ENCODE data around the gene CLDN12. TPM values are rescaled to one million over a fixed set of nuclear protein-coding genes. Genes with fewer than 3 reads are reported as not detected.

CLDN12 gene
- polyA plus RNA-seq, 3 donors = 0.32 to 0.99 (median 0.60) TPM

DNA sequence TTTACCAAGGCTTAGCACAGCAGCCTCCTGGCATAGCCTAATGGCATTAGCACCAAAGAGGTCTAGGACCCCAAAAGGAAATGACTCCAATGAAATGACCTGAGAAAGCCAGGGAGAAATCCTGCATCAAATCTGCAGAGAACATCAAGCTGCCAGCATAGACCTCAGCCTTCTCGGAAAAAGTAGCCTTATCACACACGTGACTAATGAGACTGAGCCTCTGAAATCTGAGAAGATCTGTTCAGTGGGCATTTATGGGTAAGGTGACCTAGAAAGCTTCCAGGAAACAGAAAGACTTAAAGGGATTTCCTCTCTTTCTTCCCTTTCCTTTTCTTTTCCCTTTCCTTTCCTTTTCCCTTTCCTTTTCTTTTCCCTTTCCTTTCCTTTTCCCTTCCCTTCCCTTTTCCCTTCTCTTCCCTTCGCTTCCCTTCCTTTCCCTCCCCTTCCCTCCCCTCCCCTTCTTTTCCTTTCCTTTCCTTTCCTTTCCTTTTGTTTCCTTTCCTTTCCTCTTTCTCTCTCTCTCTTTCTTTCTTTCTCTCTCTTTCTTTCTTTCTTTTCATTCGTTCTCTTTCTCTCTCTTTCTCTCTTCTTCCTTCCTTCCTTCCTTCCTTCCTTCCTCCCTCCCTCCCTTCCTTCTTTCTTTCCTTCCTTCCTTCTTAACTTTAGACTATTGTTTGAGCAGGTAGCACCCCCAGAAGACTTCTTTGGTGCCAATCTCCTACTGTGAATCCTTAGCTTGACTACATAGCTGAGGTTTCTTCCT, 43.1 kb downstream of the CLDN12 start:
- Histone ChIP-seq H3K4me1 (ENCODE audit: control insufficient read depth in 1 of 2, insufficient read depth in 2 of 2, low read length in 2 of 2) (no peaks in the 10 kb centered on the region), H3K9me3 (replicated peaks in 1 of 2; ENCODE audit: control insufficient read depth in 1 of 2, insufficient read depth in 1 of 2, low read length in 2 of 2) (no peaks in the 10 kb centered on the region), H3K27me3 (ENCODE audit: control insufficient read depth in 2 of 2, insufficient read depth in 2 of 2, low read length in 2 of 2) (no peaks in the 10 kb centered on the region), H2AFZ (ENCODE audit: insufficient read depth, low read depth, low read length, poor library complexity, severe bottlenecking) (no peak overlapping the region), H3K27ac (ENCODE audit: low read depth in 1 of 2, low read length in 2 of 2) (no peak overlapping the region), H3K4me3 (replicated peaks in 1 of 3; ENCODE audit: low read depth in 2 of 3, low read length in 3 of 3) (no peak overlapping the region), H3K79me2 (ENCODE audit: insufficient read depth, low read length) (no peaks in the 10 kb centered on the region), H3K4me2 (replicated peaks; ENCODE audit: extremely low read depth, low read length, poor library complexity, severe bottlenecking) (no peak overlapping the region), H3K9ac (ENCODE audit: insufficient read depth, low read length, poor library complexity, severe bottlenecking) (no peak overlapping the region), H4K20me1 (ENCODE audit: insufficient read depth, low read length) (no peaks in the 10 kb centered on the region), H3K36me3 (replicated peaks in 1 of 2; ENCODE audit: control insufficient read depth in 1 of 2, insufficient read depth in 2 of 2, low read length in 2 of 2) (no peaks in the 10 kb centered on the region)
- H3K4me1 Mint-ChIP-seq = no peaks in the 10 kb centered on the region
- H3K36me3 Mint-ChIP-seq = no peaks in the 10 kb centered on the region
- H3K4me3 Mint-ChIP-seq = no peak overlapping the region
- peaks cover 0 to 5% (median 0%) of the 10 kb centered on the region in 7 donors for H3K9me3 Mint-ChIP-seq
- H3K27me3 Mint-ChIP-seq (ENCODE audit: low read depth in 3 of 3) = peaks cover 2 to 5% (median 4%) of the 10 kb centered on the region in 3 donors
- H3K27ac Mint-ChIP-seq = no peak overlapping the region
- WGBS (ENCODE audit: insufficient coverage) = 78% methylated on average over 2 of the region's 4 CpGs
- no peak for DNase-seq
- TF ChIP-seq, protein P1, sequence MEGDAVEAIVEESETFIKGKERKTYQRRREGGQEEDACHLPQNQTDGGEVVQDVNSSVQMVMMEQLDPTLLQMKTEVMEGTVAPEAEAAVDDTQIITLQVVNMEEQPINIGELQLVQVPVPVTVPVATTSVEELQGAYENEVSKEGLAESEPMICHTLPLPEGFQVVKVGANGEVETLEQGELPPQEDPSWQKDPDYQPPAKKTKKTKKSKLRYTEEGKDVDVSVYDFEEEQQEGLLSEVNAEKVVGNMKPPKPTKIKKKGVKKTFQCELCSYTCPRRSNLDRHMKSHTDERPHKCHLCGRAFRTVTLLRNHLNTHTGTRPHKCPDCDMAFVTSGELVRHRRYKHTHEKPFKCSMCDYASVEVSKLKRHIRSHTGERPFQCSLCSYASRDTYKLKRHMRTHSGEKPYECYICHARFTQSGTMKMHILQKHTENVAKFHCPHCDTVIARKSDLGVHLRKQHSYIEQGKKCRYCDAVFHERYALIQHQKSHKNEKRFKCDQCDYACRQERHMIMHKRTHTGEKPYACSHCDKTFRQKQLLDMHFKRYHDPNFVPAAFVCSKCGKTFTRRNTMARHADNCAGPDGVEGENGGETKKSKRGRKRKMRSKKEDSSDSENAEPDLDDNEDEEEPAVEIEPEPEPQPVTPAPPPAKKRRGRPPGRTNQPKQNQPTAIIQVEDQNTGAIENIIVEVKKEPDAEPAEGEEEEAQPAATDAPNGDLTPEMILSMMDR (IDR thresholded peaks at IDR 0.05) = no peak
- intact Hi-C loops (cut with micrococcal nuclease) = no loop called here

GRCh38 chr7:90453259-90453891, 50.1 kb downstream of the CLDN12 start:
- H3K4me2 ChIP-seq (replicated peaks; ENCODE audit: extremely low read depth, low read length, poor library complexity, severe bottlenecking) = no peak overlapping the region
- Mint-ChIP-seq H3K27ac (no peak overlapping the region), H3K27me3 (ENCODE audit: low read depth in 3 of 3) (peaks cover 3 to 14% (median 10%) of the 10 kb centered on the region in 3 donors), H3K36me3 (no peaks in the 10 kb centered on the region), H3K4me3 (no peak overlapping the region), H3K4me1 (peaks cover 5% of the 10 kb centered on the region), H3K9me3 (no peaks in the 10 kb centered on the region)
- TF ChIP-seq, protein P1 (IDR thresholded peaks at IDR 0.05) = no peak
- no peak overlapping the region for H3K27ac ChIP-seq (ENCODE audit: low read depth in 1 of 2, low read length in 2 of 2)
- no peak overlapping the region for H3K4me3 ChIP-seq (replicated peaks in 1 of 3; ENCODE audit: low read depth in 2 of 3, low read length in 3 of 3)
- DNase-seq = no peak
- H2AFZ ChIP-seq (ENCODE audit: insufficient read depth, low read depth, low read length, poor library complexity, severe bottlenecking) = no peak overlapping the region
- intact Hi-C loops (cut with micrococcal nuclease) = loop anchor here in 1 of 2 donors (10.0 kb wide), 1 partner anchor 581 kb away; no protein-coding TSS in a partner anchor
- H3K36me3 ChIP-seq (replicated peaks in 1 of 2; ENCODE audit: control insufficient read depth in 1 of 2, insufficient read depth in 2 of 2, low read length in 2 of 2) = no peaks in the 10 kb centered on the region
- H3K27me3 ChIP-seq (ENCODE audit: control insufficient read depth in 2 of 2, insufficient read depth in 2 of 2, low read length in 2 of 2) = no peaks in the 10 kb centered on the region
- H4K20me1 ChIP-seq (ENCODE audit: insufficient read depth, low read length) = no peaks in the 10 kb centered on the region
- no peak overlapping the region for H3K9ac ChIP-seq (ENCODE audit: insufficient read depth, low read length, poor library complexity, severe bottlenecking)
- H3K4me1 ChIP-seq (ENCODE audit: control insufficient read depth in 1 of 2, insufficient read depth in 2 of 2, low read length in 2 of 2) = peaks cover 0 to 6% of the 10 kb centered on the region in 2 donors
- H3K9me3 ChIP-seq (replicated peaks in 1 of 2; ENCODE audit: control insufficient read depth in 1 of 2, insufficient read depth in 1 of 2, low read length in 2 of 2) = no peaks in the 10 kb centered on the region
- no peaks in the 10 kb centered on the region for H3K79me2 ChIP-seq (ENCODE audit: insufficient read depth, low read length)
